Transverse colon (tissue), 4 donors: ENCODE data around the gene ETNK2. TPM values are rescaled to one million over a fixed set of nuclear protein-coding genes. Genes with fewer than 3 reads are reported as not detected.

Experiments used
- DNase-seq: peaks from one replicate; pipeline ENCODE4 v3.0.0-alpha.2; 2019
- H3K27ac ChIP-seq, 4 donors: fragments of 200-600 bp; sonication (generic); 2 replicates each; pipeline ENCODE4 v1.5.1; 2016 to 2018; ENCODE audit warnings: inconsistent platforms in 4 of 4
- H3K27me3 ChIP-seq: fragments of 200-600 bp; sonication (generic); 2 replicates; pipeline ENCODE4 v1.5.1; 2017; ENCODE audit warnings: inconsistent platforms
- H3K36me3 ChIP-seq, 4 donors: fragments of 200-600 bp; sonication (generic); 2 replicates each; pipeline ENCODE4 v1.5.1; 2017 to 2019; ENCODE audit warnings: inconsistent platforms in 4 of 4
- H3K4me1 ChIP-seq, 4 donors: fragments of 200-600 bp; sonication (generic); 2 replicates each; pipeline ENCODE4 v1.5.1; 2017 to 2020; ENCODE audit warnings: inconsistent platforms in 4 of 4
- H3K4me3 ChIP-seq, 4 donors: fragments of 200-600 bp; sonication (generic); 1 replicate in 1 of 4; 2 replicates in 3 of 4; pipeline versions ENCODE4 v1.5.1 to v1.6.1; 2017 to 2019; ENCODE audit warnings: inconsistent platforms in 4 of 4
- H3K9me3 ChIP-seq, 2 donors: fragments of 200-600 bp; sonication (generic); 2 replicates each; pipeline ENCODE4 v1.5.1; 2017 to 2019; ENCODE audit warnings: inconsistent platforms in 2 of 2
- CTCF ChIP-seq, 5 experiments: fragments of 200-600 bp in 3 of 5; fragments of 450-650 bp in 2 of 5; sonication (generic) in 3 of 5; IDR thresholded peaks; 1 replicate in 2 of 5; 2 replicates in 3 of 5; pipeline ENCODE4 v1.5.1; 2016 to 2017; ENCODE audit warnings: antibody characterized with exemption in 5 of 5, inconsistent platforms in 3 of 5, mild to moderate bottlenecking in 2 of 5, moderate library complexity in 1 of 5
- EP300 ChIP-seq: sonication (generic); formaldehyde crosslinking; IDR thresholded peaks from one replicate; pipeline ENCODE4 v1.6.1; 2017; ENCODE audit warnings: antibody characterized with exemption, low read depth
- POLR2A ChIP-seq: fragments of 450-650 bp; IDR thresholded peaks from one replicate; pipeline ENCODE4 v1.6.1; 2016; ENCODE audit warnings: antibody characterized with exemption, mild to moderate bottlenecking, moderate library complexity
- POLR2AphosphoS5 ChIP-seq, 3 donors: sonication (generic); formaldehyde crosslinking; IDR thresholded peaks; one replicate each; pipeline ENCODE4 v1.6.1; 2016; ENCODE audit warnings: antibody characterized with exemption in 3 of 3
- WGBS, 2 donors: methylation state at CpG; one replicate each; pipeline ENCODE4 v1.1.5; 2018; ENCODE audit warnings: low coverage in 1 of 2; 5-methylcytosine and 5-hydroxymethylcytosine counted together
- in situ Hi-C, 4 donors: fragments of 200-750 bp; cut with MboI; loops; one replicate each; pipeline versions ENCODE4 v1.15.0 to v1.15.1; 2017; ENCODE audit warnings: low sequenced_read_pairs in 3 of 4, low pct_ligation_motif_present in 1 of 4, low pct_unique_long_range_greater_than_20kb in 1 of 4
- intact Hi-C: fragments of 100-400 bp; cut with DNase I; formaldehyde crosslinking; loops from one replicate; pipeline ENCODE4 v1.15.1; 2023; ENCODE audit warnings: low total_unique reads
- total RNA-seq, 4 donors: library from RNA; depleted of rRNA; stranded (reverse); fragments of >200 nt; gene quantifications; one replicate each; pipeline ENCODE4 v1.1.0, GENCODE V29; 2016

ETNK2 gene
- total RNA-seq, 4 donors from 2014 or later = 1.9 to 3.7 (median 3.3) TPM; not detected in 1

DNA sequence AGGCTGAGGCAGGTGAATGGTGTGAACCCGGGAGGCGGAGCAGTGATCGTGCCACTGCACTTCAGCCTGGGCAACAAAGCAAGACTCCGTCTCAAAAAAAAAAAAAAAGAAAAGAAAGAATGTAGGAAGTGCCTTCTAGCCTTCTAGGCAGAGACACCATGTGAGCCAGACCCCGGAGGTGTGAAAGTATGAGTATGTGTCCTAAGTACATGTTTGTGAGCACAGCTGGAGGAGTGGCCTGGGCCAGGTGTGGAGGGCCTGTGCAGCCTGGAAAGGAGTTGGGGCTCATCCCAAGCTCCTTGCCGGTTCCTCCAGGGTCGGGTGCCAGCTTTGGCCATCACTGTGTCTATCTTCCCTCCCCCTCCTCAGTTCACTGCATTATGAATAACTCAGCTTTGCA lies 66.0 kb downstream of the ETNK2 start:
- no peaks in the 10 kb centered on the region for H3K36me3 ChIP-seq
- no peak overlapping the region for H3K4me3 ChIP-seq
- intact Hi-C loops (no loop called here), in situ Hi-C loops (no loop called here)
- no peaks in the 10 kb centered on the region for H3K9me3 ChIP-seq
- TF ChIP-seq CTCF (IDR thresholded peaks at IDR 0.05) = no peak
- TF ChIP-seq EP300 = no peak
- no peak for TF ChIP-seq POLR2A
- TF ChIP-seq POLR2AphosphoS5 (IDR thresholded peaks at IDR 0.05) = no peak
- no peaks in the 10 kb centered on the region for H3K27me3 ChIP-seq
- H3K27ac ChIP-seq = peak overlapping the region; percentile 88 to 93 (median 91)
- peaks cover 66 to 92% (median 78%) of the 10 kb centered on the region in 4 donors for H3K4me1 ChIP-seq
- DNase-seq = no peak
- WGBS, 2 donors = 36 to 68% methylated on average over 5 to 7 of the region's 7 CpGs

- intact Hi-C loops = no loop called here
- in situ Hi-C loops = no loop called here
Measured at GRCh38 chr1:204084247-204084772, 67.5 kb downstream of the ETNK2 start.

DNA sequence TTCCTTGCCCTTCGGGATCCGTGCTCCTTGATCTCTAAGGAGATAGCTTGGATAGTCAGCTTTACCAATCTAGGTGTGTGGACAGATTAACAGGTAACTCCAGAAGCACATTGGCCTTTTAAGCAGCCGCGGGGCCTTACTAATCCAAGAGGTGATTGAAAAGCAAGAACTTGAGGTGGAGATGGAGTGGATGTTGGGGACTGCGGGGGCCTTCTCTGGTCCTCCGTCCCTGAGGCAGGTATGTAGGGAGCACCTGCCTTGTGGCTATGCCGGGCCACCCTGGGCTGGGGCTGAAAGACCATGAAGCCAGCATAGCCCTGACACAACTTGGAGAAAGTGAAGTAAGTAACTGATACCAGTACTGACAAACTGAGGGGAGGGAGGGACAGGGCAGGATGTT lies 68.4 kb downstream of the ETNK2 start:
- peaks cover 56 to 94% (median 76%) of the 10 kb centered on the region in 4 donors for H3K4me1 ChIP-seq
- DNase-seq = no peak
- TF ChIP-seq POLR2AphosphoS5 (IDR thresholded peaks at IDR 0.05) = no peak
- TF ChIP-seq POLR2A = no peak
- H3K4me3 ChIP-seq = no peak overlapping the region
- H3K36me3 ChIP-seq = no peaks in the 10 kb centered on the region
- whole genome bisulfite sequencing, 2 donors = 88 to 100% methylated on average over 1 to 7 of the region's 7 CpGs
- in situ Hi-C loops = no loop called here
- H3K27ac ChIP-seq = peak overlapping the region; percentile 82 to 93 (median 88)
- intact Hi-C loops = no loop called here
- H3K9me3 ChIP-seq = no peaks in the 10 kb centered on the region
- H3K27me3 ChIP-seq = no peaks in the 10 kb centered on the region

More at GRCh38 chr1:204084247-204084772, 67.5 kb downstream of the ETNK2 start:
- WGBS, 2 donors = 60% methylated on average over 1 of the region's 4 CpGs; no CpG with 5 or more reads in 1 of the 2 donors
- peak overlapping the region; percentile 82 to 93 (median 88) for H3K27ac ChIP-seq
- H3K4me1 ChIP-seq = peaks cover 63 to 94% (median 78%) of the 10 kb centered on the region in 4 donors
- no peaks in the 10 kb centered on the region for H3K36me3 ChIP-seq
- H3K27me3 ChIP-seq = no peaks in the 10 kb centered on the region
- no peak for TF ChIP-seq POLR2A
- TF ChIP-seq CTCF (IDR thresholded peaks at IDR 0.05) = no peak
- TF ChIP-seq EP300 = no peak
- TF ChIP-seq POLR2AphosphoS5 (IDR thresholded peaks at IDR 0.05) = peak in 1 of 3 donors; percentile 29
- peak; percentile 49 for DNase-seq
- H3K4me3 ChIP-seq = no peak overlapping the region
- no peaks in the 10 kb centered on the region for H3K9me3 ChIP-seq

DNA sequence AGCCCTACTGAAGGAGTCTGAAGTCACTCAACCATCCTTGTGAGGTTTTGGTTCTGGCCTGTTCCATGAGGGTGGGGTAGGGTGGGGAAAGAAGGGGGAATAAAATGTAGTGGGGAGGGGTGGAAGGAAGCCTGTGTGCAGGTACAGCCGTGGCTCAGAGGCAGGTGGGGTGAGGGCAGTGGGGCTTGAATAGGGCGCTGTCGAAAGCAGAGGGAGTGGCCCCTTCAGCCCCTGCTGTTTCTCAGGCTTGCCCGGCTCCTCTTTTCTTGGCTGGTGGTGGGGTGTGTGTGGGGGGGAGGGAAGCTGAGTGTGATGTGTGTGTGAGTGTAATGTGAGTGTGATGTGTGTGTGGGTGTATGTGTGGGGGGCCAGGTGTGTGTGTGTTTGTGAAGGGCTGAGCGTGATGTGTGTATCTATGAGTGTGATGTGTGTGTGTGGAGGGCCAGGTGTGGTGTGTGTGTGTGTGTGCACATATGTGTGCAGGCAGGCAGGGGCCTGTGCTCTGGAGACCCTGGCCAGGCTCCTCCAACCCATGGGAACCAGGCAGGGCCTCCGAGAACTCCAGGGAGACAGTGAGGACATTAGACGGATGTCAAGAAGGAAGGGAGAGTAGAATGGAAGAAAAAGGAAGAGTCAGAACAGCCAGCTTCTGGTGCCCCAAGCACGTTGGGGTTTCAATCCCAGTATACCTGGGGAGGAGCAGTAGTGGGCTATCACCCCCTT lies 69.9 kb downstream of the ETNK2 start:
- Histone ChIP-seq H3K27me3 (no peaks in the 10 kb centered on the region), H3K36me3 (no peaks in the 10 kb centered on the region), H3K9me3 (no peaks in the 10 kb centered on the region), H3K4me3 (no peak overlapping the region), H3K27ac (peak overlapping the region; percentile 79 to 93 (median 88)), H3K4me1 (peaks cover 45 to 92% (median 71%) of the 10 kb centered on the region in 4 donors)
- intact Hi-C loops = no loop called here
- in situ Hi-C loops = no loop called here
- DNase-seq = no peak
- TF ChIP-seq EP300 (no peak), POLR2AphosphoS5 (IDR thresholded peaks at IDR 0.05) (no peak), POLR2A (no peak), CTCF (IDR thresholded peaks at IDR 0.05) (no peak)
- WGBS, 2 donors = 73% methylated on average over 7 of the region's 8 CpGs; no CpG with 5 or more reads in 1 of the 2 donors
